NCI-H1105 (cell line): ENCODE measurements around the gene XAF1.
A peak's percentile ranks its signal among the peaks of the same experiment; 100 is the strongest.
"Not testable (repeated sequence)": the region's sequence is repeated elsewhere in the genome, so short reads cannot be mapped to it uniquely, and the experiment has no call there.

ENCODE experiments used
- DNase-seq: peaks from one replicate; lab custom pipeline; 2025; lab: John Stamatoyannopoulos, UW

The XAF1 gene

GRCh38 chr17:6755731-6756184 lies at the start of gene XAF1:
Gene XAF1 (plus strand): TSS chr17:6756046. CDS start chr17:6756079, 33 bp downstream.
- no peak for DNase-seq

- no peak for DNase-seq
These were observed 49.3 kb upstream of the XAF1 start for GRCh38 chr17:6706499-6706898.

- no peak for DNase-seq
These were observed 48.9 kb upstream of the XAF1 start for GRCh38 chr17:6706996-6707395.

- DNase-seq: no peak
These were observed 47.4 kb upstream of the XAF1 start for GRCh38 chr17:6708357-6708961.

GRCh38 chr17:6710317-6710716 lies 45.5 kb upstream of the XAF1 start:
- no peak for DNase-seq

GRCh38 chr17:6711081-6711674 lies 44.7 kb upstream of the XAF1 start:
- no peak for DNase-seq

- DNase-seq: no peak
These were observed 44.2 kb upstream of the XAF1 start for GRCh38 chr17:6711681-6712057.

GRCh38 chr17:6712058-6712853 lies 43.6 kb upstream of the XAF1 start:
- DNase-seq: no peak

GRCh38 chr17:6712854-6713129 lies 43.1 kb upstream of the XAF1 start:
- DNase-seq: no peak

GRCh38 chr17:6713130-6713917 lies 42.5 kb upstream of the XAF1 start, which contains the start of gene SLC13A5:
Gene SLC13A5 (minus strand): TSS chr17:6713369. CDS start chr17:6713333, 36 bp downstream.
- DNase-seq: peak; percentile 21

- DNase-seq: no peak
These were observed 42.0 kb upstream of the XAF1 start for GRCh38 chr17:6713918-6714271.

GRCh38 chr17:6714315-6714874 lies 41.5 kb upstream of the XAF1 start:
- DNase-seq: no peak

- DNase-seq: no peak
These were observed 39.1 kb upstream of the XAF1 start for GRCh38 chr17:6716736-6717135.

GRCh38 chr17:6721744-6722143 lies 34.1 kb upstream of the XAF1 start:
- no peak for DNase-seq

GRCh38 chr17:6724009-6724408 lies 31.8 kb upstream of the XAF1 start:
- DNase-seq: no peak

- no peak for DNase-seq
These were observed 26.3 kb upstream of the XAF1 start for GRCh38 chr17:6729531-6729930.

GRCh38 chr17:6746665-6747064 lies 9.2 kb upstream of the XAF1 start:
- not testable (repeated sequence) for DNase-seq

- DNase-seq: no peak
These were observed 7.2 kb upstream of the XAF1 start for GRCh38 chr17:6748617-6749016.

- no peak for DNase-seq
These were observed 6.3 kb upstream of the XAF1 start for GRCh38 chr17:6749519-6749918.

GRCh38 chr17:6752068-6752909 lies 3.6 kb upstream of the XAF1 start:
- DNase-seq: no peak

GRCh38 chr17:6753006-6753445 lies 2.8 kb upstream of the XAF1 start:
- DNase-seq: no peak
